Vagina (tissue), 2 donors: ENCODE data around the gene ASH1L. TPM values are rescaled to one million over a fixed set of nuclear protein-coding genes. Genes with fewer than 3 reads are reported as not detected.

ENCODE experiments used
- DNase-seq, 2 donors: peaks; one replicate each; pipeline ENCODE4 v3.0.0-alpha.2; 2017; ENCODE audit errors: extremely low spot score in 2 of 2
- H3K27ac ChIP-seq: fragments of 200-600 bp; sonication (generic); one replicate; pipeline ENCODE4 v1.5.1; 2019
- H3K27me3 ChIP-seq: fragments of 200-600 bp; sonication (generic); one replicate; pipeline ENCODE4 v1.5.1; 2019
- H3K36me3 ChIP-seq, 2 donors: fragments of 200-600 bp; sonication (generic); one replicate each; pipeline ENCODE4 v1.5.1; 2017 to 2019
- H3K4me1 ChIP-seq: fragments of 200-600 bp; sonication (generic); one replicate; pipeline ENCODE4 v1.5.1; 2019
- H3K4me3 ChIP-seq, 2 donors: fragments of 200-600 bp; sonication (generic); 1 replicate in 1 of 2; 2 replicates in 1 of 2; pipeline ENCODE4 v1.5.1; 2016 to 2019
- H3K9me3 ChIP-seq: fragments of 200-600 bp; sonication (generic); one replicate; pipeline ENCODE4 v1.5.1; 2019
- CTCF ChIP-seq, 3 experiments: fragments of 450-650 bp in 2 of 3; fragments of 200-600 bp in 1 of 3; sonication (generic) in 1 of 3; IDR thresholded peaks; one replicate each; pipeline ENCODE4 v1.5.1; 2017 to 2019; ENCODE audit warnings: antibody characterized with exemption in 3 of 3, mild to moderate bottlenecking in 2 of 3, moderate library complexity in 2 of 3
- POLR2A ChIP-seq, 2 donors: fragments of 450-650 bp; IDR thresholded peaks; one replicate each; pipeline ENCODE4 v1.6.1; 2017; ENCODE audit warnings: antibody characterized with exemption in 2 of 2, mild to moderate bottlenecking in 2 of 2, moderate library complexity in 2 of 2
- POLR2AphosphoS5 ChIP-seq, 2 donors: sonication (generic); formaldehyde crosslinking; IDR thresholded peaks; one replicate each; pipeline ENCODE4 v1.9.0; 2017; ENCODE audit warnings: antibody characterized with exemption in 2 of 2, mild to moderate bottlenecking in 2 of 2, low read depth in 1 of 2; ENCODE audit not compliant: insufficient read depth in 1 of 2
- intact Hi-C: fragments of 100-400 bp; cut with DNase I; formaldehyde crosslinking; loops from one replicate; pipeline ENCODE4 v1.15.1; 2023
- total RNA-seq: library from RNA; depleted of rRNA; stranded (reverse); fragments of >200 nt; gene quantifications from one replicate; pipeline ENCODE4 v1.2.3, GENCODE V29; 2016

The ASH1L gene
- total RNA-seq, 1 donor from 2014 or later: 74.9 TPM

- TF ChIP-seq POLR2AphosphoS5 (IDR thresholded peaks at IDR 0.05; ENCODE audit: insufficient read depth in 1 of 2, low read depth in 1 of 2): no peak
- TF ChIP-seq POLR2A (IDR thresholded peaks at IDR 0.05): no peak
- TF ChIP-seq CTCF (IDR thresholded peaks at IDR 0.05): no peak
- no peak for DNase-seq
- Histone ChIP-seq H3K27me3 (no peaks in the 10 kb centered on the region), H3K9me3 (no peaks in the 10 kb centered on the region), H3K27ac (no peak overlapping the region), H3K4me1 (peaks cover 10% of the 10 kb centered on the region), H3K4me3 (no peak overlapping the region), H3K36me3 (no peaks in the 10 kb centered on the region)
- intact Hi-C loops: no loop called here
Measured at GRCh38 chr1:155300024-155300423, 262.6 kb downstream of the ASH1L start.

GRCh38 chr1:155297384-155297783, 265.2 kb downstream of the ASH1L start:
- H3K27me3 ChIP-seq: no peaks in the 10 kb centered on the region
- H3K27ac ChIP-seq: no peak overlapping the region
- peaks cover 15% of the 10 kb centered on the region for H3K4me1 ChIP-seq
- no peaks in the 10 kb centered on the region for H3K36me3 ChIP-seq
- no peak for DNase-seq
- intact Hi-C loops: no loop called here
- H3K9me3 ChIP-seq: no peaks in the 10 kb centered on the region
- TF ChIP-seq CTCF (IDR thresholded peaks at IDR 0.05): no peak
- no peak for TF ChIP-seq POLR2AphosphoS5 (IDR thresholded peaks at IDR 0.05; ENCODE audit: insufficient read depth in 1 of 2, low read depth in 1 of 2)
- TF ChIP-seq POLR2A (IDR thresholded peaks at IDR 0.05): no peak
- no peak overlapping the region for H3K4me3 ChIP-seq

- H3K4me3 ChIP-seq: no peak overlapping the region
- no peak overlapping the region for H3K27ac ChIP-seq
- intact Hi-C loops: no loop called here
- TF ChIP-seq CTCF (IDR thresholded peaks at IDR 0.05) (no peak), POLR2AphosphoS5 (IDR thresholded peaks at IDR 0.05; ENCODE audit: insufficient read depth in 1 of 2, low read depth in 1 of 2) (no peak), POLR2A (IDR thresholded peaks at IDR 0.05) (no peak)
- H3K4me1 ChIP-seq: peaks cover 15% of the 10 kb centered on the region
- no peak for DNase-seq
- H3K27me3 ChIP-seq: no peaks in the 10 kb centered on the region
- H3K9me3 ChIP-seq: no peaks in the 10 kb centered on the region
- no peaks in the 10 kb centered on the region for H3K36me3 ChIP-seq
Measured at GRCh38 chr1:155296661-155297060, 265.9 kb downstream of the ASH1L start.

- Histone ChIP-seq H3K9me3 (no peaks in the 10 kb centered on the region), H3K4me3 (no peak overlapping the region), H3K27me3 (no peaks in the 10 kb centered on the region), H3K4me1 (peaks cover 15% of the 10 kb centered on the region), H3K36me3 (no peaks in the 10 kb centered on the region), H3K27ac (no peak overlapping the region)
- TF ChIP-seq POLR2AphosphoS5 (IDR thresholded peaks at IDR 0.05; ENCODE audit: insufficient read depth in 1 of 2, low read depth in 1 of 2) (no peak), POLR2A (IDR thresholded peaks at IDR 0.05) (no peak), CTCF (IDR thresholded peaks at IDR 0.05) (no peak)
- DNase-seq: no peak
- intact Hi-C loops: no loop called here
Measured at GRCh38 chr1:155295942-155296267, 266.7 kb downstream of the ASH1L start.

- TF ChIP-seq POLR2A (IDR thresholded peaks at IDR 0.05): no peak
- no peak for TF ChIP-seq POLR2AphosphoS5 (IDR thresholded peaks at IDR 0.05; ENCODE audit: insufficient read depth in 1 of 2, low read depth in 1 of 2)
- no peak for TF ChIP-seq CTCF (IDR thresholded peaks at IDR 0.05)
- H3K27me3 ChIP-seq: no peaks in the 10 kb centered on the region
- DNase-seq: no peak
- no peak overlapping the region for H3K27ac ChIP-seq
- no peaks in the 10 kb centered on the region for H3K36me3 ChIP-seq
- no peaks in the 10 kb centered on the region for H3K9me3 ChIP-seq
- intact Hi-C loops: no loop called here
- peaks cover 15% of the 10 kb centered on the region for H3K4me1 ChIP-seq
- peak overlapping the region in 1 of 2 donors; percentile 25 for H3K4me3 ChIP-seq
Measured at GRCh38 chr1:155295183-155295941, 267.2 kb downstream of the ASH1L start.
